NCI-H1694 treated with DMSO at 0.1 percent for 48 hours (cell line): Measurements from ENCODE around the gene NUDT1.

Experiments used
- DNase-seq: peaks from one replicate; lab custom pipeline; 2025; lab: John Stamatoyannopoulos, UW

Gene NUDT1

GRCh38 chr7:2299131-2299829 is 57.3 kb downstream of the NUDT1 start:
- no peak for DNase-seq

- no peak for DNase-seq
Observed at GRCh38 chr7:2299870-2300512, 58.0 kb downstream of the NUDT1 start.
